ENCODE measurements around the gene LRIG1.

Gene LRIG1

GRCh38 chr3:66470956-66471686 lies 29.7 kb downstream of the LRIG1 start:
- DNase-seq (ENCODE audit: low read depth in 1 of 2, low spot score in 1 of 2): no peak

DNA sequence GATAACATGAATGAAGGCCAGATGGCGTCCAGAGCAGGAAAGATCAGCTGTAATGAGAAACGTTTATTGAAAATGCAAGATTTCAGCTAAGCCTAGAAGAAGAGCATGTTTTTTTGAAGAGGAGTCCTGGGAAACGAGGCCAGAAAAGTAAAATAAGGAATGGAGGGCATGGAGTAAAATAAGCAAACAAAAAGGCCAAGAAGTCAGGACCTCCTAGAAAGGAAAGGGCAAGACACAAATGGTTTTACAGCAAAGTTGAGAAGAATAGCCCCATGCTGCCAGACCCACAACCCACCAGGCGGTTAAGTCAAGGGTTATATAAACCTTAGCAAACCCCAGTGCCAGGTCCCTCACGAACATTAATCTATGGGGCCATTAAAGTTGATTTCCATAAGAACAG lies 30.5 kb downstream of the LRIG1 start:
- DNase-seq (ENCODE audit: low read depth in 1 of 2, low spot score in 1 of 2): no peak

- no peak for DNase-seq (ENCODE audit: low read depth in 1 of 2, low spot score in 1 of 2)
Measured at GRCh38 chr3:66469220-66469640, 31.6 kb downstream of the LRIG1 start.

GRCh38 chr3:66467996-66468735 lies 32.7 kb downstream of the LRIG1 start:
- DNase-seq (ENCODE audit: low read depth in 1 of 2, low spot score in 1 of 2): no peak

GRCh38 chr3:66466606-66467270 lies 34.1 kb downstream of the LRIG1 start:
- no peak for DNase-seq (ENCODE audit: low read depth in 1 of 2, low spot score in 1 of 2)

- no peak for DNase-seq (ENCODE audit: low read depth in 1 of 2, low spot score in 1 of 2)
Measured at GRCh38 chr3:66465587-66465986, 35.2 kb downstream of the LRIG1 start.

DNA sequence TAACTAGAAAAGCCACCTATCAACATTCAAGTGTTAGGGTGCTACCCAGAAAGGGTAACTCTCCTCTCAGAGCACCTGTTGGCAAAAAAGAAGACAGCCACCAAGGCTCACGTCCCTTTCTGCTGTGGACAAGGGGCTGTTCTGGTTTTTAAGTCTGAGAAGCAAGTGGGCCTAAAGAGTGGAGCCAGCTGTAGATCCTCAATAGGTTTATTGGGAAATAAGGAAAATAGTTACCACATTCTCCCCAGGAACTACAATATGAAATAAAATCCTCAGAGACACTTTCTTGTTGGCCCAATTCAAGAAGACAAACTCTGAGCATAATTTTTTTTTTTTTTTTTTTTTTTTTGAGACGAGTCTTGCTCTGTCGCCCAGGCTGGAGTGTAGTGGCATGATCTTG lies 35.8 kb downstream of the LRIG1 start:
- no peak for DNase-seq (ENCODE audit: low read depth in 1 of 2, low spot score in 1 of 2)

GRCh38 chr3:66464512-66464894 lies 36.3 kb downstream of the LRIG1 start:
- DNase-seq (ENCODE audit: low read depth in 1 of 2, low spot score in 1 of 2): no peak

DNA sequence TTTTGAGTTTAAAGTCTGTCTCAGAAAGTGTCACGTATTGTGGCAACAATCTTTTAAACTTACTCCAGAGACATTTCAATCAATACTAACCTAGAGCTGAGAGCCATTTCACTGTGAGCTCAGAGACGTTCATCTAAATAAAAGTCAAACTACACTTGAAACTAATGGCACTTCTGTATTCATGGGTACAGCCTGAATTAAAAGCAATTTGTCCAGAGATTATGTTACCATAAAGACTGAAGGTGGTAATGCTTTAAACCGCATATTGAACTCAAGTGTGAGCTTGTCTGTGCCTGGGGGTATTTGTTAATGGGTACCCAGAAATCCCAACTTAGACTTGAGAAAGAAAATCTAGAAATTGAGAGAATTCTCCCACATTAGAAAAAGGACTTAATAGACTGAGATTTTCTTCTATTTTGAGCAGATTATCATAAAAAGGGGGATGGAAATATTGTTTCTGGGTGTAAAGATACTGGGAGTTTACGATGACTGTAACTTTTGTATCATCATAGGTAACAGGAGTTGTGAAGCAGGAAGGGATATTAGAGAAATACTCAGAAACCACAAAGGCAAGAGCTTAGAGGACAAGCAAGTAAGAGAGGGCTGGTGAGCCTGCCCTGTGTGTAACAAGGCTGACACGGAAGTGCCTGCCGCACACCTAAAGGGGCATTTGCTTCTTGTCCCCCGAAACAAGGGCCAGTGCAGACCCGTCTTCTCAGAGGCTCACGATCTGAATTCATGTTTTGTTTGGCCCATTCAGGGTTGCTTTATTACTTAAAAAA lies 36.9 kb downstream of the LRIG1 start:
- DNase-seq (ENCODE audit: low read depth in 1 of 2, low spot score in 1 of 2): no peak

DNA sequence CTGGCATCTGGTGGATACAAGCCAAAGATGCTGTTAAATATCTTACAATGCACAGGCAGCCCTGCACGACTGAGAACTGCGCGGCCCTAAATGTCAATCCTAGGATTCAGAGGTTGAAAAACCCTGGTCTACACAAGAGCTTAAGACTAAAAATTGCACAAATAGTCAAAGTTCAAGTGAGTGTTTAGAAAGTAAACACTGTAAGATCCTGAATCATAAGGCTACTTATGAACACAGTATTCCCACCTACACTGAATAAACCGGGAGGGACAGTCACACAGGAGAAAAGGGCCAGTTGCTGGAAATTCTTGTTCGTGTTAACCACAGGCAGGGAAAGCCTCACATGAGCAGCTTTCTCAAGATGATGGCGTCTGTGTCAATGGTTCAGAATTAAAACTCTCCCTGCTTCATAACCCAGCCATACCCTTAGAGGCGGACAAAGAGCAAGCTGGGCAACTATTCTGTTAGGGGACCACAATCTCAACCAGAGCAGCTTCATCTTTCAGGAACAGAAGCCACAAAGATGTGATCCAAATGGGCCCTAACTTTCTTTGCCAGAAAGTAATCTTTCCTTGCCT lies 37.7 kb downstream of the LRIG1 start:
- DNase-seq (ENCODE audit: low read depth in 1 of 2, low spot score in 1 of 2): no peak

DNA sequence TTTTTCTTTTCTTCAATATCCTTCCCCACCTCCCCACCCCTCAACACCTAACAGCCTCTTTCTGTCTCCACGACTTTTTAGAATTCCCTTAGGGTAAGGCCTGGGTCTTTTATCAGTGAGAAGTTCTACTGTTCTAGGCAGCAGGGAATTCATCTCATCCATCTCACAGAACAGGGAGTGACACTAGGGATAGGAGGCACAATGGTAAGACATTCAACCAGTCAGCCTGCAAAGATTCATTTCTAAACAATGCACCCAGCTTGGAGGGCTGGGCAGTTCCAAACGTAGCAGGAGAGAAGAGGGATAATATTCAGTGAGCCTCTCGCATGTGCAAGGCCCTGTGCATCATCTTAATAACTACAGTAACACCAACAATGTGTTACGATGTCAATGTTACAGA lies 43.6 kb downstream of the LRIG1 start:
- no peak for DNase-seq (ENCODE audit: low read depth in 1 of 2, low spot score in 1 of 2)

GRCh38 chr3:66456711-66457173 lies 44.1 kb downstream of the LRIG1 start:
- DNase-seq (ENCODE audit: low read depth in 1 of 2, low spot score in 1 of 2): no peak

DNA sequence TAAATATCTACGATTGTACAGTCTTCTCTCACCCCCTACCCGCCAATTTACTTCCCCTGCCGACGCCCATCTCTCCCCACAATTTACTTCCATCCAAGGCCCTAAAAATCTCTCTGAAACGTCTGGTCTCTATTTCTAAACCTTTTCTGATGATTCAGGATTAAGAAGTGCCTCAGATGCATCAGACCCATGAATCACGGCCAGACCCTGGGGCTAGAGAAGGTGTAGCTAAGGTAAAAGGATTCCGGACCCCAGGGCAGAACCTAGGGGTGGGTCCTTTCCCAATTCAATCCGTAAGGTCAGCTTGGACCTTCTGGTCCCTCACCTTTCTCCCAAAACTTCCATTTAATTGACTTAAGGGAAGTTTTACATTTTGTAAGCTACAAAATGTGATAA lies 46.4 kb downstream of the LRIG1 start:
- DNase-seq (ENCODE audit: low read depth in 1 of 2, low spot score in 1 of 2): no peak

- DNase-seq (ENCODE audit: low read depth in 1 of 2, low spot score in 1 of 2): no peak
Measured at GRCh38 chr3:66453651-66454463, 47.0 kb downstream of the LRIG1 start.

DNA sequence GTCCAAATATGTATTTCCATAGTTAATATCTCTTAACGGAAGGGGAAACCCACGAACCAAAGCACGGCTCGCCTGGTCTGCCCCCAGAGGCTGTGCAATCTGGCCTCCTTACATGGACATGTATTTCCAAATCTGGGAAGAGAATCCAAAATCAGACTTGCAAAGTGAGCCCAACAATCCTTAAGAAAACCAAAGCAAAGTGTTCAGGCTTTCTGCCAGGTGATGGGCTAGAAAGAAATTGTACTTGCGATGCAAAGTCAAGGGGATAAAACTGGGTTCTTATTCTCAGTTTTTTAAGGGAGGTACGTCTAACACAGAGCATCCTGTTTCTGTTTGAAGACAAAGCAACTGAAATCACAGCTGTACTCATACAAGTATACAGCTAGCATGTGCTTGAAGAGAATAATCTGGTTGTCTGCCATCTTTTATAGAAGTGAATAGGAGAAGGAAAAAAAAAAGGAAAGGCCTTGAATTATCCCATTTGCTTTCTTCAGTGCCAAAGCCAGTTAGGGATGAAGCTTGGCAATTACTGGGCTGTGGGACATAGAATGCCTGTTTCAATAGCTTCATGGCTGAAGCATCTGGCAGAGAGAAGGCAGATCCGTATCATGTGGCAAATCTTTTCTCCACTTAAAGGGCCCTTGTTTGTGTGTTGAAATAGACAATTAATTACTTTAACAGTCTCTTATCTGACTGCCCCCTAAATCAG lies 48.4 kb downstream of the LRIG1 start:
- DNase-seq (ENCODE audit: low read depth in 1 of 2, low spot score in 1 of 2): no peak

DNA sequence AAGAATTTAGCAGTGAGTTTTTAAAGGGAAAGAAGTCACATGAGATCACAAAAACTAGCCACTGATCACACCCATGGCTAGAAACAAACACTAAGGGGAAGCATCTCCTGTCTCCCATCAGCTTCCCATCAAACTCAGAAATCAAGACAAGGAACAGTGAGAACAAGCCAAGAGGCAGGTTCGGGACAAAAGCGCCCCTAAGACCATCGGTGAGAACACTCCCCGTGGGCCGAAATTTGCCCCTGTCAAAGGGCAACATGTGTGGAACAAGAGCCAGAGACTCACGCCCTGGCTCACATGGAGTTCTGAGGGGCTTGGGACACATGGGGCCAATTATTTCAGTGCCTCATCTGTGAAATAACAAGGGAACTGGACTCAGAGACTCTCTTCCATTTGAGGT lies 49.1 kb downstream of the LRIG1 start:
- no peak for DNase-seq (ENCODE audit: low read depth in 1 of 2, low spot score in 1 of 2)

DNA sequence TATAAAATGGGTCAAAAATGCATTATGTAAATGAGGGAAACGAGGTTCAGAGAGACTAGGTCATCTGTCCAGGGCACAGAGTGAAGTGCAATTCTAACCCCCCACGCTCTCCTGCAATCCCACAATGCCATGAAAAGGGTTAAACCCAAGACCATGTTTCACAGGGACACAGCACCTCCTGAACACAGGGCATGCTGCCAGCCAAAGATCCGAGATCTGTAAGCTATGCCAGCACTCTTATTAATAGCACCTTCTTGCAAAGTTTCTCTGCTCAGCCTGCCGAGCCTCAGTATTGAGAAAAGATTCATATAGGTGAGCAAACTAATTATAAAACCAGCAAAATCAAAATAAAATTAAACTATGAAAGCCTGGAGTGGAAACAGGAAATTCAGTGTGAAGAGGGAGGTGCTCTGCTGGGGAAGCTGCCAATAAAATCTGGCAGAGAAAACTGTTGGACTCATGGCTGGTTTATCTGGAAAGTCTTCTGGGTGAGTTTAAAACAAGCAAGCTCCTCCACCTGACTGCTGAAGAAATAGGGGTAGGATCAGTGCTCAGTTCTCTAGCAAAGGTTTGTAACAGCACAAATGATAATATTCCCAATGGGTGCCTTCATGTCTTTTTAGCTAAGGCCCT lies 50.3 kb downstream of the LRIG1 start:
- DNase-seq (ENCODE audit: low read depth in 1 of 2, low spot score in 1 of 2): no peak

DNA sequence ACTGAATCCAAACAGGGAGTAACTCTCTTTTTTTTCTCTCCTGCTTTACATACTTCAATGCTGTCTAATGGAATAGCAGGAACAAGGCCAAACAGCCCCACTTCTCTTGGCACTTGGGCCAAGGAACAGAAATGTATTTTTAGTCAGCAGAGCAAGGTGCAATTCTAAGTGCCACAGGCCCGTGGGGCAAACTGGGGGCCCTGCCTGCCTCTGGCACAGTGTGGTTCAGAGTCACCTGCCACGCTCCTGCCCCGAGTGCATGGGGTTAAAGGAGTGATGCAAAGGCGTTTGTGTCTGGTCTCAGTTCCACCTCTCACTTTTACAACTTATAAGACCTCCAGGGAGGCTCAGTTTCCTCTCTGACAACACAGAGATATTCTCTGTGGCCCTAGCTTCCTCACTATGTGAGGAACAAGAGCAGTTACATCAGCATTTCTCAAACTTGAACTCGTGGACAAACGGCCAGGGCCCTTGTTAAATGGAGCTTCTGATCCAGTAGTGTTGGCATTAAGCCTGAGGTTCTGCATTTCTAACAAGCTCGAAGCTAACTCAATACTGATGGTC lies 51.3 kb downstream of the LRIG1 start:
- no peak for DNase-seq (ENCODE audit: low read depth in 1 of 2, low spot score in 1 of 2)

DNA sequence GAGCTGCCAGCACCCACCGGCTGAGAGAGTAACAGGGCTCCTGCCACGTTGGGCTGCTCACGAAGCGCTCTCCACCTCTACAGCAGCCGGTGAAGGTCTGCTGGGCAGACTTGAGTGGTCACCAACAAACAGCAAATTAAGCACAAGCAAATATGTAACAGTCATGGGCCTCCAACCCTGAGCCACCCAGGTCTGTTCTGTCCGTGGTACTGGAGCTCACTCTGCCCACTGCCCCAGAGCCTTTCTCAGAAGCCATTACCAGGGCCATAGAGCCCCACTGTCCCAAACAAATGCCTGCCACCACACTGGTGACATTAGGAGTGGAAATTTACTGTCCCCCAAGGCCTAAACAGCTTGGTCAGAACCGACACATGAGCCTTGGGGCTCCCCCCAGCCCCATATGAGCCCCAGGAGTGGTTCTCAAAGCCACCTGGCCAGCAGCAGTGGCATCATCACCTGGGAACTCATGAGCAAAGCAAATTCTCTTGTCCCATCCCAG lies 56.6 kb downstream of the LRIG1 start:
- no peak for DNase-seq (ENCODE audit: low read depth in 1 of 2, low spot score in 1 of 2)

Measured in stimulated activated CD4-positive, alpha-beta T cell treated with anti-CD3 and anti-CD28 coated beads, Interleukin-15, amount 100 ng/mL, for 1 hour (primary cell).